H1 (cell line): ENCODE results near the gene PLCB1. TPM values are rescaled to one million over a fixed set of nuclear protein-coding genes. Genes with fewer than 3 reads are reported as not detected.

ENCODE experiments used
- CTCF ChIA-PET: fragments of 300-600 bp; sonication (Branson Sonifier 250); formaldehyde crosslinking; loops from one replicate; lab custom pipeline; 2021; ENCODE audit not compliant: partially characterized antibody; lab: Charles Lee
- POLR2A ChIA-PET: fragments of 300-600 bp; sonication (Branson Sonifier 250); formaldehyde crosslinking; loops from one replicate; lab custom pipeline; 2021; ENCODE audit warnings: inconsistent platforms; ENCODE audit not compliant: partially characterized antibody; lab: Charles Lee
- DNase-seq, 2 experiments: peaks; one replicate each; pipeline versions ENCODE4 v3.0.0 to v3.0.0-alpha.2; 2010 to 2022; ENCODE audit warnings: low spot score in 2 of 2, low read depth in 1 of 2, mixed read lengths in 1 of 2
- FAIRE-seq: peaks from 2 replicates; lab custom pipeline; 2011; peaks lifted over from hg19 to GRCh38; lab: Jason Lieb, UNC
- H2AFZ ChIP-seq: 2 replicates; pipeline ENCODE4 v1.8.1; 2012; ENCODE audit warnings: low read length, inconsistent platforms
- H2AK5ac ChIP-seq: 2 replicates; pipeline ENCODE4 v1.6.1; 2013; ENCODE audit warnings: low read depth, low read length
- H2BK120ac ChIP-seq: replicated peaks from 2 replicates; pipeline ENCODE3; 2013; ENCODE audit warnings: low read depth, low read length, inconsistent platforms
- H2BK12ac ChIP-seq: 2 replicates; pipeline ENCODE4 v1.6.1; 2013; ENCODE audit warnings: low read depth, low read length
- H2BK15ac ChIP-seq: 2 replicates; pipeline ENCODE4 v1.6.1; 2013; ENCODE audit warnings: low read length
- H2BK20ac ChIP-seq: 2 replicates; pipeline ENCODE4 v1.6.1; 2013; ENCODE audit warnings: low read length
- H2BK5ac ChIP-seq: 2 replicates; pipeline ENCODE4 v1.6.1; 2013; ENCODE audit warnings: low read depth, low read length
- H3K14ac ChIP-seq: 2 replicates; pipeline ENCODE4 v1.6.1; 2013; ENCODE audit warnings: inconsistent platforms; ENCODE audit not compliant: insufficient read length
- H3K18ac ChIP-seq: 2 replicates; pipeline ENCODE4 v1.6.1; 2013; ENCODE audit warnings: low read length; ENCODE audit errors: extremely low read depth
- H3K23ac ChIP-seq: 2 replicates; pipeline ENCODE4 v1.6.1; 2013; ENCODE audit warnings: inconsistent platforms; ENCODE audit not compliant: insufficient read length
- H3K23me2 ChIP-seq: 2 replicates; pipeline ENCODE4 v1.6.1; 2013; ENCODE audit warnings: low read depth, low read length
- H3K27ac ChIP-seq: 2 replicates; pipeline ENCODE4 v1.6.1; 2011; ENCODE audit warnings: low read depth, low read length, inconsistent platforms
- H3K27me3 ChIP-seq, 4 experiments: replicated peaks in 1 of 4; 1 replicate in 1 of 4; 2 replicates in 3 of 4; pipeline versions ENCODE4 v1.6.1 to v1.8.1; 2011 to 2013; ENCODE audit warnings: low read length in 3 of 4, mild to moderate bottlenecking in 3 of 4, inconsistent platforms in 2 of 4, mixed read lengths in 2 of 4, moderate library complexity in 1 of 4; ENCODE audit not compliant: control insufficient read depth in 3 of 4, insufficient read depth in 3 of 4; ENCODE audit errors: extremely low read depth in 1 of 4
- H3K36me3 ChIP-seq, 4 experiments: 2 replicates each; pipeline versions ENCODE4 v1.6.1 to v1.8.1; 2011 to 2013; ENCODE audit warnings: mild to moderate bottlenecking in 4 of 4, low read length in 3 of 4, moderate library complexity in 2 of 4, control low read depth in 1 of 4, inconsistent platforms in 1 of 4; ENCODE audit not compliant: insufficient read depth in 4 of 4, control insufficient read depth in 2 of 4
- H3K4ac ChIP-seq: replicated peaks from 2 replicates; pipeline ENCODE3; 2013; ENCODE audit warnings: low read length, low read depth, mixed read lengths, inconsistent platforms; ENCODE audit not compliant: insufficient read length
- H3K4me1 ChIP-seq, 4 experiments: replicated peaks in 1 of 4; 1 replicate in 1 of 4; 2 replicates in 3 of 4; pipeline versions ENCODE4 v1.6.1 to v1.8.1; 2011 to 2013; ENCODE audit warnings: low read length in 3 of 4, inconsistent platforms in 2 of 4, mixed read lengths in 1 of 4; ENCODE audit not compliant: insufficient read depth in 4 of 4, control insufficient read depth in 3 of 4
- H3K4me2 ChIP-seq, 2 experiments: 2 replicates each; pipeline versions ENCODE4 v1.6.1 to v1.8.1; 2011 to 2013; ENCODE audit warnings: low read depth in 2 of 2, low read length in 2 of 2, control low read depth in 1 of 2, inconsistent platforms in 1 of 2, mild to moderate bottlenecking in 1 of 2; ENCODE audit not compliant: insufficient read depth in 1 of 2
- H3K4me3 ChIP-seq, 4 experiments: fragments of 200-600, 300-600 bp in 1 of 4; sonication (generic), shearing (Covaris generic), sonication (Bioruptor Twin) in 1 of 4; 2 replicates each; pipeline versions ENCODE4 v1.5.1 to v1.8.1; 2011 to 2016; ENCODE audit warnings: low read length in 4 of 4, low read depth in 3 of 4, control low read depth in 2 of 4, inconsistent platforms in 2 of 4, mild to moderate bottlenecking in 2 of 4, mixed read lengths in 1 of 4, moderate library complexity in 1 of 4; ENCODE audit not compliant: insufficient read depth in 2 of 4; ENCODE audit errors: extremely low read depth in 1 of 4
- H3K56ac ChIP-seq: replicated peaks from 2 replicates; pipeline ENCODE3; 2013; ENCODE audit warnings: low read depth, mild to moderate bottlenecking, mixed read lengths, low read length, inconsistent platforms; ENCODE audit not compliant: insufficient read length
- H3K79me1 ChIP-seq: 2 replicates; pipeline ENCODE4 v1.6.1; 2013; ENCODE audit warnings: low read depth, low read length, control low read depth
- H3K79me2 ChIP-seq, 2 experiments: 2 replicates each; pipeline versions ENCODE4 v1.6.1 to v1.8.1; 2012 to 2013; ENCODE audit warnings: low read length in 2 of 2, mild to moderate bottlenecking in 2 of 2, inconsistent platforms in 1 of 2; ENCODE audit not compliant: insufficient read depth in 2 of 2, control insufficient read depth in 1 of 2
- H3K9ac ChIP-seq, 4 experiments: replicated peaks in 1 of 4; 1 replicate in 1 of 4; 2 replicates in 3 of 4; pipeline versions ENCODE4 v1.6.1 to v1.8.1; 2011 to 2013; ENCODE audit warnings: low read depth in 3 of 4, low read length in 3 of 4, control low read depth in 2 of 4, mild to moderate bottlenecking in 2 of 4, moderate library complexity in 2 of 4, inconsistent platforms in 1 of 4; ENCODE audit errors: extremely low read depth in 1 of 4
- H3K9me3 ChIP-seq, 2 experiments: 2 replicates each; pipeline versions ENCODE4 v1.6.1 to v1.8.1; 2012 to 2013; ENCODE audit warnings: mild to moderate bottlenecking in 2 of 2, moderate library complexity in 2 of 2, control low read depth in 1 of 2, inconsistent platforms in 1 of 2, low read depth in 1 of 2, low read length in 1 of 2, mixed read lengths in 1 of 2; ENCODE audit not compliant: insufficient read depth in 2 of 2
- H4K20me1 ChIP-seq, 2 experiments: replicated peaks in 1 of 2; 2 replicates each; pipeline versions ENCODE3 to v1.8.1; 2011 to 2013; ENCODE audit warnings: inconsistent platforms in 2 of 2, low read length in 2 of 2, mild to moderate bottlenecking in 1 of 2; ENCODE audit not compliant: insufficient read depth in 2 of 2, control insufficient read depth in 1 of 2
- H4K5ac ChIP-seq: 2 replicates; pipeline ENCODE4 v1.6.1; 2013; ENCODE audit warnings: low read length, low read depth, mixed read lengths, inconsistent platforms; ENCODE audit not compliant: insufficient read length
- H4K8ac ChIP-seq: 2 replicates; pipeline ENCODE4 v1.8.0; 2013; ENCODE audit warnings: mild to moderate bottlenecking, moderate library complexity, low read length, inconsistent platforms; ENCODE audit not compliant: insufficient read depth; ENCODE audit errors: extremely low read depth
- H4K91ac ChIP-seq: replicated peaks from 2 replicates; pipeline ENCODE3; 2013; ENCODE audit warnings: low read length, mixed read lengths, inconsistent platforms; ENCODE audit not compliant: insufficient read length
- ATF3 ChIP-seq: IDR thresholded peaks from 2 replicates; pipeline ENCODE4 v1.6.1; 2011; ENCODE audit warnings: low read depth, mild to moderate bottlenecking, low read length; ENCODE audit not compliant: insufficient read depth
- BCL11A ChIP-seq, 2 experiments: IDR thresholded peaks; one replicate each; pipeline ENCODE4 v1.6.1; 2011; ENCODE audit warnings: low read depth in 2 of 2, low read length in 2 of 2, mild to moderate bottlenecking in 2 of 2
- CREB1 ChIP-seq: IDR thresholded peaks from 2 replicates; pipeline ENCODE4 v1.6.1; 2012; ENCODE audit warnings: inconsistent platforms
- NANOG ChIP-seq: IDR thresholded peaks from 2 replicates; pipeline ENCODE4 v1.6.1; 2011; ENCODE audit warnings: low read length, low read depth, mild to moderate bottlenecking, inconsistent platforms; ENCODE audit not compliant: insufficient read depth, poor library complexity, severe bottlenecking
- PHF8 ChIP-seq: fragments of 200-600 bp; sonication (generic); conservative IDR thresholded peaks from 2 replicates; pipeline ENCODE4 v1.7.1; 2012; ENCODE audit warnings: low read depth, mild to moderate bottlenecking, inconsistent platforms, low read length, moderate library complexity
- RFX5 ChIP-seq: IDR thresholded peaks from 2 replicates; pipeline ENCODE4 v1.6.1; 2011; ENCODE audit warnings: low read depth, low read length, improper control_type of control experiment, borderline replicate concordance
- SAP30 ChIP-seq: fragments of 300-600 bp; sonication (generic); IDR thresholded peaks from 2 replicates; pipeline ENCODE4 v1.7.1; 2012; ENCODE audit warnings: low read length, moderate library complexity, mild to moderate bottlenecking, inconsistent platforms; ENCODE audit not compliant: insufficient read depth, insufficient replicate concordance
- SIRT6 ChIP-seq: IDR thresholded peaks from one replicate; pipeline ENCODE4 v1.7.1; 2012; ENCODE audit warnings: low read length, inconsistent platforms
- SP1 ChIP-seq: IDR thresholded peaks from 2 replicates; pipeline ENCODE4 v1.6.1; 2011; ENCODE audit warnings: low read depth, low read length
- TAF1 ChIP-seq: IDR thresholded peaks from 2 replicates; pipeline ENCODE4 v1.6.1; 2011; ENCODE audit warnings: mild to moderate bottlenecking, low read depth, low read length
- ZNF274 ChIP-seq: IDR thresholded peaks from 2 replicates; pipeline ENCODE4 v1.7.0; 2012; ENCODE audit warnings: low read length, borderline replicate concordance; ENCODE audit errors: extremely low read depth
- WGBS, 2 experiments: shearing (Covaris generic) in 1 of 2; methylation state at CpG; one replicate each; pipeline versions ENCODE4 v1.1.6 to v1.1.7; 2013 to 2015; ENCODE audit warnings: low lambda C conversion rate in 2 of 2, mixed read lengths in 2 of 2, inconsistent platforms in 1 of 2, low coverage in 1 of 2, missing lambda C conversion rate in 1 of 2; ENCODE audit not compliant: insufficient replicate concordance in 2 of 2, insufficient coverage in 1 of 2, insufficient read length in 1 of 2; ENCODE audit errors: extremely low coverage in 1 of 2, missing lambda C conversion rate in 1 of 2; 5-methylcytosine and 5-hydroxymethylcytosine counted together
- polyA plus RNA-seq, 7 experiments: library from polyadenylated mRNA; depleted of rRNA in 3 of 7; stranded (reverse) in 5 of 7; unstranded in 2 of 7; fragments of >200 nt in 5 of 7; fragments of 200-250 nt in 2 of 7; gene quantifications; 1 replicate in 5 of 7; 2 replicates in 1 of 7; 4 replicates in 1 of 7; pipeline versions ENCODE4 v1.2.1 to v1.2.3, GENCODE V29; 2011 to 2013; ENCODE audit warnings: missing spikeins in 2 of 7, mixed read lengths in 2 of 7
- total RNA-seq: library from RNA; stranded (reverse); fragmentation: NEBNext Ultra II Directional; extraction: Animal tissue kit (Norgen Biotek cat#: 25700); gene quantifications from 2 replicates; pipeline ENCODE4 v1.2.1, GENCODE V29; 2021

The PLCB1 gene
- total and polyA plus RNA-seq, 2 of the 8 experiments (the other 6 are each of a cell fraction or from before 2014, with no cell fraction given): 2.6 to 9.1 TPM

DNA sequence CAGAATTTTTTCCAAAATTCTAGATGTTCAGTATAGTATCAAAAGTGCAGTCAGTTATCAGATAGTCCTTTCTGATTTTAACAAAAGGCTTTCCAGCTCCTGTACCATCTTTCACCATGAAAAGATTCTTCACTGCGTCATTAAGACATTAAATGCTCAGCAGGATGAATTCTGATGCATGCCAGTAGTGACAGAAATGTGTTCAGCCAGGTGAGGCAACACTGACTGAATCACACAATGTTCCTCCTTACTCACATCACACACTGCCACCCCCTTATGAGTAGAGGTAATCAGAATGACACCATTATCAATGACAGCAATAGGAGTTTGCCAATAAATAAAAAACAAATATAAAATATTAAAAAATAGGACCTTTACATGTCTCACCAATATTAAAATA, 510.2 kb downstream of the PLCB1 start:
- TF ChIP-seq CREB1: no peak
- no peak for TF ChIP-seq PHF8
- TF ChIP-seq BCL11A (IDR thresholded peaks at IDR 0.05; ENCODE audit: low read depth in 2 of 2, low read length in 2 of 2): no peak
- TF ChIP-seq NANOG: no peak
- TF ChIP-seq RFX5: no peak
- TF ChIP-seq TAF1: no peak
- no peak for TF ChIP-seq ZNF274
- TF ChIP-seq ATF3: no peak
- no peak for TF ChIP-seq SP1
- TF ChIP-seq SIRT6: no peak
- TF ChIP-seq SAP30: no peak
- H3K9me3 ChIP-seq: peaks cover 0 to 3% of the 10 kb centered on the region in 2 experiments; a peak in 1 of 4 replicates
- no peak overlapping the region for H2BK120ac ChIP-seq
- H2AK5ac ChIP-seq: no peak overlapping the region
- H3K4me1 ChIP-seq: no peaks in the 10 kb centered on the region; a peak in 1 of 7 replicates
- H3K56ac ChIP-seq: no peak overlapping the region
- H2AFZ ChIP-seq: no peak overlapping the region
- H3K23ac ChIP-seq: no peak overlapping the region
- H3K18ac ChIP-seq: no peak overlapping the region
- H3K27ac ChIP-seq: no peak overlapping the region
- H4K8ac ChIP-seq: no peak overlapping the region
- H2BK20ac ChIP-seq: no peak overlapping the region
- DNase-seq (no peak), FAIRE-seq (no peak)
- no peaks in the 10 kb centered on the region for H3K27me3 ChIP-seq
- POLR2A ChIA-PET: no interaction called here
- H4K5ac ChIP-seq: no peak overlapping the region
- no peak overlapping the region for H2BK12ac ChIP-seq
- no peak overlapping the region for H3K4me2 ChIP-seq
- H3K79me1 ChIP-seq: no peaks in the 10 kb centered on the region
- H4K91ac ChIP-seq: no peak overlapping the region
- 75% methylated on average over 1 of the region's 1 CpG; no CpG with 5 or more reads in 1 of the 2 experiments for WGBS, 2 experiments
- H2BK15ac ChIP-seq: no peak overlapping the region
- no peak overlapping the region for H3K4ac ChIP-seq
- no peaks in the 10 kb centered on the region for H4K20me1 ChIP-seq
- CTCF ChIA-PET: no interaction called here
- H3K4me3 ChIP-seq: no peak overlapping the region
- no peaks in the 10 kb centered on the region for H3K79me2 ChIP-seq
- H3K14ac ChIP-seq: no peak overlapping the region
- H3K36me3 ChIP-seq: no peaks in the 10 kb centered on the region
- no peaks in the 10 kb centered on the region for H3K23me2 ChIP-seq
- no peak overlapping the region for H3K9ac ChIP-seq
- no peak overlapping the region for H2BK5ac ChIP-seq
